HFF-Myc (cell line): Measurements from ENCODE around the gene SELENOO.

ENCODE experiments used
- DNase-seq: peaks from one replicate; pipeline ENCODE4 v3.0.0-alpha.2; 2011; ENCODE audit warnings: low read depth; ENCODE audit errors: extremely low read depth
- H3K4me3 ChIP-seq: replicated peaks from 2 replicates; pipeline ENCODE4 v1.5.1; 2011; ENCODE audit warnings: low read depth, mild to moderate bottlenecking, control low read depth, low read length
- CTCF ChIP-seq: IDR thresholded peaks from 2 replicates; pipeline ENCODE4 v1.5.1; 2012; ENCODE audit warnings: mild to moderate bottlenecking, low read depth, low read length, control low read depth; ENCODE audit errors: missing control alignments

SELENOO gene

GRCh38 chr22:50189184-50189848, 11.5 kb upstream of the SELENOO start:
- DNase-seq = no peak
- TF ChIP-seq CTCF = no peak
- peak overlapping the region; percentile 24; the same call in 1 of the 2 replicates for H3K4me3 ChIP-seq

DNA sequence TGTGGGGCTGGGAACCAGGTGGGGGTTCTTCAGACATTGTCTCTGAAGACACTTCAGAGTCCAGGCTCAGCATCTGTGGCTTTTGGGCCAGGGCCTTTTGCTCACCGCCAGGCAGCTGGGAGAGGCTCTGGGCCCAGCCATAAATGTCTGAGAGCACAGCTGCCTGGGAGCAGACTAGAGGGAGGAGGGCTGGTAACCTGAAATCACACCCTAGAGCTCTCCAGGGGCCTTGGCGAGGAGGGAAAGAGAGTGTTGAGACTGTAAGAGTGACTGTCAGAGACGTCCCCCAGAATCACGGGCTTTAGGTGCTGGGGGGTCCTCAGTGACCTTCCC, 11.0 kb upstream of the SELENOO start:
- no peak for TF ChIP-seq CTCF
- DNase-seq = no peak
- peak overlapping the region; percentile 24 for H3K4me3 ChIP-seq

- DNase-seq = no peak
- peak; percentile 41 for TF ChIP-seq CTCF
- H3K4me3 ChIP-seq = peak overlapping the region; percentile 24
Measured at GRCh38 chr22:50190182-50190940, 10.4 kb upstream of the SELENOO start.

DNA sequence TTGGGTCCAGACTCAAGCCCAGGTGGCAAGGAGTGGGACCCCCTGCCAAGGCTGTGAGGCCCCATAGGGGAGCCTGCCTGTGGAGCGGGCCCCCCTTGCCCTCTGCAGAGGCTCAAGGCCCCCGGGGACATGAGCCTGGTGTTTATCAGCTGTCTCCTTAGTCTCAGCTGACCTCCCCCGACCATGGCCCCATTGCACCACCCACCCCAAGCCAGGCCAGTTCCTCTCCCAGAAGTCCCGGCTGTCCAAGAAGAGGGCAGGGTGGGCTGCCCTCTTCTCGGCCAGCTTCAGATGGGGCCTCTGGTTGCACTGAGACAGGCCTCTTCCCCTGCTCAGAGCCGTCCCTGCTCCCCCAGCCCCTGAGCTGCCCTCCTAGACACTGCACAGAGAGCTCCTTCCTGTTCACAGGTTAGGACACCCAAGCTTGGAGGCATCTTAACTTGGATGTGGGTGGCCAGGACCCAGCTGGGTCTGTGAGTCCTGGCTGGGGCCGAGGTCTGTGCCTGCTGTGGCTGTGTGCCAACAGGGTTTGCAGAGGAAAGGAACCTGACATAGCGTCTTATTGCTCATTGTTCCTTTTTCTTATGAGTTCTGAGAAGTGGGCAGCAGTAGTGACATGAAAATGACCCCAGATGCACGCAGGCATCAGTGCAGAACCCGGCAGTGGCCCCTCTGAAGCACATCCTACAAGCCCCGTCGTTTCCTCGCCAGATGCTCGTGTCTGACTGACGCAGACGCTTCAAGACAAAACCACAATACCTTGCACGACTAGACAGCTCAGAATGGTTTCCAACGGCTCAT, 9.7 kb upstream of the SELENOO start:
- H3K4me3 ChIP-seq = peak overlapping the region; percentile 24
- no peak for DNase-seq
- TF ChIP-seq CTCF = no peak

DNA sequence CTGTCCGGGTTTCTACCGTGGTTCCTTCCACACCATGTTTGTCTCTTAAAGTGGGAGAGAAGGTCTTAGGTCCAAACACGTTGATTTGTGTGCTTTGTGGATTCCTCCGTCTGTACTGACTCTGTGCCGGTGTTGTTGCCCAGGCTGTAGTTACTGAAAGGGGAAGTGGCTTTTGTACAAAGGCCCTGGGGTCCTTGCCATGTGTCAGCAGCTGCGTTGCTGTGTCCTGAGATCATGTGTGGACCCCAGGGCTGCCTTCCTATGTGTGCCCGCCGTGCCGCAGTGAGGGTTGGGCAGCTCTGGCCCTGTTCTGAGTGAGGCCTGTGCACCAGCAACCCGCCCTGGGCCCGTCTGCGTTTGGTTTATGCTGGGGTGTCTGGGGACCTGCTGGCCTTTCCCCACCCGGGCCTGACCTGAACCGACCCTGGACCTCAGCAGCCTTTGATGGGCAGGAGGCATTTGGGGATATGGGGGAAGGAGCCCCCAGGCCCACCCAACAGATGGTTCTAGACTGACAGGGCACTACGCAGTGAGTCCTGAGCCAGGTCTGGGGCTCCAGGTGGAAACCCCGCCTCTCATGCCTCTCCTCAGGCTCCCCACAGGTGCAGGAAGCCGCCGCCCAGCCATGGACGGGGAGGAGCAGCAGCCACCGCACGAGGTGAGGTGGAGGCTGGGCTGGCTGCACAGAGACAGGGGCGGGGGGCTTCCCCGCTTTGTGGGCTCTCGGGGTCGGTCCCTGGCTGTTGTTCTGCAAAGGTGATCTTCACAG, 8.2 kb upstream of the SELENOO start:
- no peak for DNase-seq
- H3K4me3 ChIP-seq = no peak overlapping the region
- TF ChIP-seq CTCF = no peak

GRCh38 chr22:50193621-50194020, 7.2 kb upstream of the SELENOO start:
- H3K4me3 ChIP-seq = no peak overlapping the region
- TF ChIP-seq CTCF = no peak
- no peak for DNase-seq
